KOPT-K1 (cell line): Measurements from ENCODE around the gene ESYT2.

Experiments used
- H3K27ac ChIP-seq: fragments of 200-600 bp; sonication (generic); 2 replicates; pipeline ENCODE4 v1.5.1; 2016; ENCODE audit warnings: antibody characterized with exemption, mild to moderate bottlenecking, low read depth, low read length; ENCODE audit not compliant: poor library complexity, severe bottlenecking
- H3K36me3 ChIP-seq: fragments of 200-600 bp; sonication (generic); 2 replicates; pipeline ENCODE4 v1.5.1; 2017; ENCODE audit warnings: antibody characterized with exemption, mild to moderate bottlenecking, low read length, moderate library complexity; ENCODE audit not compliant: insufficient read depth
- H3K9me3 ChIP-seq: fragments of 200-600 bp; sonication (generic); 2 replicates; pipeline ENCODE4 v1.5.1; 2017; ENCODE audit warnings: antibody characterized with exemption, low read length, mild to moderate bottlenecking; ENCODE audit not compliant: insufficient read depth, poor library complexity, severe bottlenecking

Gene ESYT2

DNA sequence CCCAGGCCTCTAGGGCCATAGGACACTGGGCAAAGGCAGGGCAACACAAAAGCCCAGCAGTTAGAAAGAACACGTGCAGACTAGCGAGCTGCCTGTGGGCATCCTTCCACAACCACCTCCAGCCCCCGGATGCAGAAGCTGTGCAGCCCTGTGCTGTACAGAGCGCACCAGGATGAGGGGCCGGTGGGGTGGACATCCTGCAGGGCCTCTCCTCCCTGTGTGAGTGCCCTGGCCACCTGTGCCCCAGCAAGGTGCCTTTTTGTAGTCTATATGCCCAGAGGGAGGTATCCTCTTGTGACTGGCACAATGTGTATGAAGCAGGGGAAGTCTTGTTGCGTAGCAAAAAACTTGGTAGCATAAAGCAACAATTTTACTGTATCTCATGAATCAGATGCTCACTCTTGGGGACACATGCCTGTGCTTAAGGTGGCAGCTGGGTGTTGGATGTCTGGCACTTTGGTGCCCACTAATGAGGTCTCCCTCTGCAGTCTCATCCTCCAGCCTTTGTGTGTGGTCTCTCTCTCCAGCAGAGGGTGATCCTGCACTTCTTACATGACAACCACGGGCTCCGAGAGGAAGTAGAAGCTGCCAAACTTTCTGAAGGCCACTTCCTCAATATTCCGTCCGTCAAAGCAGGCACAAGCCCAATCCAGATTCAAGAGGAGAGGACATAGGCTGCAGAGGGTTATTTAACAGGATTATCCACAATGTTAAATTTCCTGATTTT lies 133.4 kb downstream of the ESYT2 start:
- Histone ChIP-seq H3K27ac (no peak overlapping the region), H3K36me3 (peaks cover 100% of the 10 kb centered on the region), H3K9me3 (no peaks in the 10 kb centered on the region)

DNA sequence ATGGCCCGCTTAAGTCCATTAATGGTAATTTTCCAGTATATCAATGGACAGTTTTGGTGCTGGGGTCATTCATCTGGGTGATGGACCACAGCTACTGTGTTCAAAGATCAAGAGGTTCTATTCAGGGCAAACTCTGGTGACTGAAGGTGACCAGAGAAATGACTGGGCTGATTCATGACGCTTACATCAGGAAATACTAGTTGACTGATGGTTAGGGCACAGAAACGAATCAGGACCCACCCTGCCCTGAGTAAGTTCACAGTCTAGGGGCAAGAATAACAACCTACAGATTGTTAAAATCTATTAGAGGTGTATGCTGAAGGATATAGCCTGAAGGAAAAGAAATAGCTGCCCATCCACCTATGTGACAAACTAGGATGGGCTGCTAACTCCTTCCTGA lies 134.3 kb downstream of the ESYT2 start:
- peaks cover 100% of the 10 kb centered on the region for H3K36me3 ChIP-seq
- no peak overlapping the region for H3K27ac ChIP-seq
- no peaks in the 10 kb centered on the region for H3K9me3 ChIP-seq

DNA sequence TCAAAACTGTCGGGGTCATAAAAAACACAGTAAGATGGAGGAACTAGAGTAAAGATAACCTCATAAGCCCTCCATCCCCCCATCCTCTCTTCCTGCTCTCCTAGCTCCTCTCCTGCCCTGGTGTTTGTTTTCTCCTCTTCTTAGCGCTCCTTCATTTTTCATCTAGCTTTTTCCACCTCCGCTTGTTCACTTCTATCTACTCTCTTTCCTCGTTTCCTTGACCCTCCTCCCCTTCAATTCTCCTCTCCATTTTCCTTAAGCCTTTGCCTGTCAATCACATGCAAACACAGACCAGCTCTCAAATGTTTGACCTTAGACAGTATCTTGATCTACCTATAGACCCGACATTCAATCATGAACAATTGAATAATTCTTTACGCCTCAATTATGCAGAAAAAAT lies 134.7 kb downstream of the ESYT2 start:
- Histone ChIP-seq H3K27ac (no peak overlapping the region), H3K9me3 (no peaks in the 10 kb centered on the region), H3K36me3 (peaks cover 100% of the 10 kb centered on the region)

DNA sequence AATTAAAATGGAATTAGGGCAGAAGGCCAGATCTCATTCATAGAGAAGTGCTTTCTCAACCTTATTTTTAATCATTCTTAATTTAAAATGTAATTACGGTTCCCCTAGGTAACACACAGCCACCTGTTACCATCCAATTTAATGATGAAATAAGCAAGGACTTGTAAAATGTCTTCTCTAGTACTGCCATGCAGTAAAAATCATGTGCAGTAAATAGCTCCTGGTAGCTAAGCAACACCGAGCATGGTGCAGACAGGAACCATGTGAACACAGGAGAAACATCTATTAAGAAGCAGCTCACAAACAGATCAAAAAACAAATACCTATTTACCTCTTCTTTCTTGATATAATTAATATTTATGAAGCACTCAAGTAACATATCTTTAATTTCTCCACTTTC lies 139.8 kb downstream of the ESYT2 start:
- H3K27ac ChIP-seq, result no peak overlapping the region
- peaks cover 100% of the 10 kb centered on the region for H3K36me3 ChIP-seq
- H3K9me3 ChIP-seq, result no peaks in the 10 kb centered on the region

DNA sequence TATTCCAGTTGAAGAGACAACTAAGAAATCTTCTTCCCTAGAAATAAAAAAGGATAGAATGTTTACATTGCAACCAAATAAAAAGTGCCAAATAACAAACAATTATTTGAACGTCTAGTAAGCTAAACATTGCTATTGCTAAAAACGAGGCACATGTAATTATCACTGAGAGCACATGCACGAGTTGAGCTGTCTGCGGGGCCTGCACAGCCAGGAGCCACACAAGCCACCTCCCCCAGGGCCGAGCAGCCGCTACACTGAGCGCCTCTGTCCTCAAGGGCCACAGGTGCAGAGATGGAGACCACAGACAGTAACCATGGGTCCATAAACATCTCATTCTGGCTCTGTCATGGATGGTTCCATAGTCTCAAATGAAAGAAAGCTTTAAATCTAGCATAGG lies 141.9 kb downstream of the ESYT2 start:
- Histone ChIP-seq H3K9me3 (no peaks in the 10 kb centered on the region), H3K27ac (no peak overlapping the region), H3K36me3 (peaks cover 100% of the 10 kb centered on the region)

DNA sequence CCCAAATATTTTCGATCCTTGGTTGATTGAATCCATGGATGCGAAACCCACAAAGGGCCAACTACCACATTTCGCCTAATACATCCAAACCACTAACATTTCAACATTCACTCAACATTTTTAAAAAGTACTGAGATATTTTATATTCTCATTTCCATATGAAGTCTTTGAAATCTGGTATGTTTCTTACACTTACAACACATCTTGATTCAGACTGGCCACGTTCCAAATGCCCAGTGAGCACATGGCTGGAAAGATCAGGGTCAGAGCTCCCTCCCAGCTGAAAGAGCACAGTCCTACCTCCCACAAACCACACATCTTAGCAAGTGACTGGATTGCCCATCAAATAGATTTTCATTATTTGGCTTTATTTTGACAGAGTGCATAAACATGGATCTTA lies 143.6 kb downstream of the ESYT2 start:
- Histone ChIP-seq H3K36me3 (peaks cover 100% of the 10 kb centered on the region), H3K27ac (no peak overlapping the region), H3K9me3 (no peaks in the 10 kb centered on the region)

DNA sequence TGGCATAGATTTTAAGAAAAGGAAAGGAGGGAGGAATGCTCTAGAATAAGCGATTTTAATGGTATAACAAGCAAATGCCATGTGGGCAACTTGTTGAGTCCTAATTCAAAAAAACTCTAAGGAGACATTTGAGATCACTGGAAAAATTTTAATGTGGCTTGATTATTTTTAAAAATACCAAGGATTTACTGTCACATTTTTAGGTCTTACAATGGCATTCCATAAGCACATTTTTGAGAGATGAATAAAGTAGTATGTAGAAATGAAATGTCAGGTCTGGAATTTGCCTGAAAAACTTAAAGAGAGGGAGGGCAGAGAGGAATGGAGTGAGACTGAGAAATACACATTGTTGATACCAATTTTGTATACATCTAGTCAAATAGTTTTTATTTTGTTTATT lies 145.0 kb downstream of the ESYT2 start:
- no peaks in the 10 kb centered on the region for H3K9me3 ChIP-seq
- H3K27ac ChIP-seq, result no peak overlapping the region
- H3K36me3 ChIP-seq, result peaks cover 100% of the 10 kb centered on the region

DNA sequence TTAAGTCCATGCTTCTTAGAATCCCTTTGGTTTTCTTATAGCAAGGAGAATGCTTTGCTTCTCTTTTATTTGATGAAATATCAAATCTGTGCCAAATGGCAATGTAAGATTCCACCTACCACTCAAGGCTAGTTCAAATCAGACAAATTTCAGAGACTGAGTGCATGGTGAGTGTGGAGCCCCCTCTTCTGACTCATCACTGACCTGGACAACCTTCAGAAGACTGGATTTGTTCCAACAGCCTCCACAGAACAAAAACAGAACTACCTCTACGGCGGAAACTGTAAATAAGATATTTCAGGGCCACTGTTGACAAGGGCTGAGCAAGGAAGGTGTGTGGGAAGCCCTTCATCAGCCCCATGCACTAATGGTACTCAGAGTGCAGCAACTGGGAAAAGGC lies 145.8 kb downstream of the ESYT2 start:
- peaks cover 100% of the 10 kb centered on the region for H3K36me3 ChIP-seq
- H3K27ac ChIP-seq, result no peak overlapping the region
- H3K9me3 ChIP-seq, result no peaks in the 10 kb centered on the region

DNA sequence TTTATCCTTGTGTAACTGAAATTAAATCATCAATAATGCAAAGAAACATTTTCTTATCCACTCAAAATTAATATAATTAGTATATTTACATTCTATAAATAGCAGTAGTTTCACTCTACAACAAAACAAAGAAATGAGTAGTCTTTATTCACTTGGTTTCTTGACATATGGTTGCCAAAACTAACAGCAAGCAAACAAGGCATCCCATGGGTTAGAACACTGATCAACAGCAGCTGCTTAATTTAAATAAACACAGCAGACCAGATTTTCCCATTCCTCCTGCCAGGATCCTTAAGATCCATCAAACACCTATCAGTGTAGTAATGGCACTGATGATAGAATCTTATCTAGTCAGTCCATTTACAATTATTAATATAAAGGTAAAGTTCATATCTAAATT lies 146.9 kb downstream of the ESYT2 start:
- H3K27ac ChIP-seq, result no peak overlapping the region
- H3K36me3 ChIP-seq, result peaks cover 100% of the 10 kb centered on the region
- no peaks in the 10 kb centered on the region for H3K9me3 ChIP-seq
